DOHH2 (cell line): Measurements from ENCODE around the gene EXOC3.

Experiments
- H3F3A ChIP-seq: fragments of 200-600 bp; sonication (generic), shearing (Covaris generic); 2 replicates; pipeline ENCODE4 v1.6.0; 2016; ENCODE audit warnings: antibody characterized with exemption, mild to moderate bottlenecking; ENCODE audit not compliant: control insufficient read depth, insufficient read depth
- H3K27ac ChIP-seq: fragments of 200-600 bp; sonication (generic); 2 replicates; pipeline ENCODE4 v1.5.1; 2014; ENCODE audit warnings: low read depth, mild to moderate bottlenecking, low read length, moderate library complexity
- H3K27me3 ChIP-seq: fragments of 200-600 bp; sonication (generic); 2 replicates; pipeline ENCODE4 v1.6.1; 2014; ENCODE audit warnings: mild to moderate bottlenecking, low read length, mixed read lengths; ENCODE audit not compliant: control insufficient read depth
- H3K36me3 ChIP-seq: fragments of 200-600 bp; sonication (generic); 2 replicates; pipeline ENCODE4 v1.6.1; 2014; ENCODE audit warnings: mild to moderate bottlenecking, low read length, moderate library complexity, mixed read lengths; ENCODE audit not compliant: control insufficient read depth
- H3K4me1 ChIP-seq: fragments of 200-600 bp; sonication (generic); 2 replicates; pipeline ENCODE4 v1.6.1; 2014; ENCODE audit warnings: mild to moderate bottlenecking, low read length, mixed read lengths; ENCODE audit not compliant: control insufficient read depth
- H3K4me2 ChIP-seq: fragments of 200-600 bp; sonication (generic); 2 replicates; pipeline ENCODE4 v1.6.0; 2014; ENCODE audit warnings: mild to moderate bottlenecking, low read length, moderate library complexity
- H3K4me3 ChIP-seq: fragments of 200-600 bp; sonication (generic); 2 replicates; pipeline ENCODE4 v1.5.1; 2014; ENCODE audit warnings: mild to moderate bottlenecking, low read length, mixed read lengths
- H3K79me2 ChIP-seq: fragments of 200-600 bp; sonication (generic); 2 replicates; pipeline ENCODE4 v1.6.1; 2014; ENCODE audit warnings: mild to moderate bottlenecking, low read length, mixed read lengths; ENCODE audit not compliant: control insufficient read depth
- H3K9me2 ChIP-seq: fragments of 200-600 bp; sonication (generic); replicated peaks from 2 replicates; pipeline ENCODE4 v1.6.1; 2014; ENCODE audit warnings: mild to moderate bottlenecking, low read length, mixed read lengths; ENCODE audit not compliant: control insufficient read depth
- H3K9me3 ChIP-seq: fragments of 200-600 bp; sonication (generic); 2 replicates; pipeline ENCODE4 v1.6.1; 2014; ENCODE audit warnings: antibody characterized with exemption, low read length, mixed read lengths; ENCODE audit not compliant: control insufficient read depth, insufficient read depth
- H4K20me1 ChIP-seq: fragments of 200-600 bp; sonication (generic); 2 replicates; pipeline ENCODE4 v1.6.0; 2014; ENCODE audit warnings: low read depth, mild to moderate bottlenecking, antibody characterized with exemption, low read length, moderate library complexity; ENCODE audit not compliant: control insufficient read depth, insufficient read depth
- EZH2phosphoT487 ChIP-seq: fragments of 200-600 bp; sonication (generic); IDR thresholded peaks from 2 replicates; pipeline ENCODE4 v1.6.1; 2017; ENCODE audit warnings: borderline replicate concordance, mild to moderate bottlenecking, antibody characterized with exemption, low read length, moderate library complexity, mixed read lengths
- TF ChIP-seq, protein P1 (sequence below): fragments of 200-600 bp; sonication (generic); IDR thresholded peaks from one replicate; pipeline ENCODE4 v1.5.1; 2014; ENCODE audit warnings: antibody characterized with exemption, mild to moderate bottlenecking, low read depth, low read length; ENCODE audit not compliant: poor library complexity, severe bottlenecking

Gene EXOC3

GRCh38 chr5:465591-466403 is 22.8 kb downstream of the EXOC3 start:
- no peak overlapping the region for H3K27ac ChIP-seq

GRCh38 chr5:466661-467310 is 23.8 kb downstream of the EXOC3 start:
- no peaks in the 10 kb centered on the region for H3K27me3 ChIP-seq
- peaks cover 27% of the 10 kb centered on the region for H3K79me2 ChIP-seq
- H3K36me3 ChIP-seq = peaks cover 72% of the 10 kb centered on the region
- H3K4me1 ChIP-seq = peaks cover 26% of the 10 kb centered on the region
- H3K9me2 ChIP-seq = no peaks in the 10 kb centered on the region
- H3F3A ChIP-seq = peaks cover 14% of the 10 kb centered on the region
- H3K9me3 ChIP-seq = no peaks in the 10 kb centered on the region
- H3K4me2 ChIP-seq = no peak overlapping the region
- TF ChIP-seq EZH2phosphoT487 = no peak
- TF ChIP-seq, protein P1, sequence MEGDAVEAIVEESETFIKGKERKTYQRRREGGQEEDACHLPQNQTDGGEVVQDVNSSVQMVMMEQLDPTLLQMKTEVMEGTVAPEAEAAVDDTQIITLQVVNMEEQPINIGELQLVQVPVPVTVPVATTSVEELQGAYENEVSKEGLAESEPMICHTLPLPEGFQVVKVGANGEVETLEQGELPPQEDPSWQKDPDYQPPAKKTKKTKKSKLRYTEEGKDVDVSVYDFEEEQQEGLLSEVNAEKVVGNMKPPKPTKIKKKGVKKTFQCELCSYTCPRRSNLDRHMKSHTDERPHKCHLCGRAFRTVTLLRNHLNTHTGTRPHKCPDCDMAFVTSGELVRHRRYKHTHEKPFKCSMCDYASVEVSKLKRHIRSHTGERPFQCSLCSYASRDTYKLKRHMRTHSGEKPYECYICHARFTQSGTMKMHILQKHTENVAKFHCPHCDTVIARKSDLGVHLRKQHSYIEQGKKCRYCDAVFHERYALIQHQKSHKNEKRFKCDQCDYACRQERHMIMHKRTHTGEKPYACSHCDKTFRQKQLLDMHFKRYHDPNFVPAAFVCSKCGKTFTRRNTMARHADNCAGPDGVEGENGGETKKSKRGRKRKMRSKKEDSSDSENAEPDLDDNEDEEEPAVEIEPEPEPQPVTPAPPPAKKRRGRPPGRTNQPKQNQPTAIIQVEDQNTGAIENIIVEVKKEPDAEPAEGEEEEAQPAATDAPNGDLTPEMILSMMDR = no peak
- no peak overlapping the region for H3K27ac ChIP-seq
- H4K20me1 ChIP-seq = peaks cover 12% of the 10 kb centered on the region
- no peak overlapping the region for H3K4me3 ChIP-seq

More at GRCh38 chr5:465591-466403, 22.8 kb downstream of the EXOC3 start:
- peaks cover 67% of the 10 kb centered on the region for H3K36me3 ChIP-seq
- H4K20me1 ChIP-seq = peaks cover 7% of the 10 kb centered on the region; the same call in 1 of the 2 replicates
- H3K9me2 ChIP-seq = no peaks in the 10 kb centered on the region
- H3K79me2 ChIP-seq = peaks cover 17% of the 10 kb centered on the region
- H3K4me1 ChIP-seq = peaks cover 16% of the 10 kb centered on the region
- no peaks in the 10 kb centered on the region for H3K27me3 ChIP-seq
- TF ChIP-seq, protein P1 = no peak
- TF ChIP-seq EZH2phosphoT487 = no peak
- H3K9me3 ChIP-seq = no peaks in the 10 kb centered on the region
- H3K4me3 ChIP-seq = no peak overlapping the region
- H3F3A ChIP-seq = peaks cover 14% of the 10 kb centered on the region
- no peak overlapping the region for H3K4me2 ChIP-seq

DNA sequence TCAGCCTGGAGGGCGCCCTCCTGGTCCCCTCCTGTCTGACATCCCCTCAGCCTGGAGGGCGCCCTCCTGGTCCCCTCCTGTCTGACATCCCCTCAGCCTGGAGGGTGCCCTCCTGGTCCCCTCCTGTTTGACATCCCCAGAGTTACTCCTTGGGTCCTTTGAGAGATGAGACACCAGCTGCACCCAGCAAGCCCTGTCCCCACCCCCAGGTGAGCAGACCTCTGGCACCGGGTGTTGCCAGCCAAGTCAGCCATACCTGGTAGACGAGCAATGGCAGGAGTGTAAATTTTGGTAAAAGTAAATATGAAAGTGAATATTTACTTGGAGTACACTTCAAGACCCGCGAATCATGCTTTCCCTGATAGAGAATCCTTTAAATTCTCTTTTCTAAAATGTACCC is 25.4 kb downstream of the EXOC3 start:
- no peak for TF ChIP-seq EZH2phosphoT487
- TF ChIP-seq, protein P1 = no peak
- Histone ChIP-seq H3K4me3 (no peak overlapping the region), H3K79me2 (peaks cover 40% of the 10 kb centered on the region), H3K27ac (no peak overlapping the region), H3K27me3 (no peaks in the 10 kb centered on the region), H3K4me1 (peaks cover 29% of the 10 kb centered on the region), H3F3A (peaks cover 12% of the 10 kb centered on the region), H3K36me3 (peaks cover 74% of the 10 kb centered on the region), H4K20me1 (peaks cover 12% of the 10 kb centered on the region), H3K9me2 (no peaks in the 10 kb centered on the region), H3K9me3 (no peaks in the 10 kb centered on the region), H3K4me2 (no peak overlapping the region)
